Stimulated activated CD8-positive, alpha-beta memory T cell treated with anti-CD3 and anti-CD28 coated beads, Interleukin-7, amount 100 ng/mL, for 48 hours (primary cell): ENCODE data around the gene ENO3.

ENCODE experiments used
- DNase-seq, 2 donors: peaks; one replicate each; pipeline ENCODE4 v3.0.0-alpha.2; 2020; ENCODE audit warnings: low read depth in 1 of 2; ENCODE audit errors: extremely low read depth in 1 of 2

The ENO3 gene

DNA sequence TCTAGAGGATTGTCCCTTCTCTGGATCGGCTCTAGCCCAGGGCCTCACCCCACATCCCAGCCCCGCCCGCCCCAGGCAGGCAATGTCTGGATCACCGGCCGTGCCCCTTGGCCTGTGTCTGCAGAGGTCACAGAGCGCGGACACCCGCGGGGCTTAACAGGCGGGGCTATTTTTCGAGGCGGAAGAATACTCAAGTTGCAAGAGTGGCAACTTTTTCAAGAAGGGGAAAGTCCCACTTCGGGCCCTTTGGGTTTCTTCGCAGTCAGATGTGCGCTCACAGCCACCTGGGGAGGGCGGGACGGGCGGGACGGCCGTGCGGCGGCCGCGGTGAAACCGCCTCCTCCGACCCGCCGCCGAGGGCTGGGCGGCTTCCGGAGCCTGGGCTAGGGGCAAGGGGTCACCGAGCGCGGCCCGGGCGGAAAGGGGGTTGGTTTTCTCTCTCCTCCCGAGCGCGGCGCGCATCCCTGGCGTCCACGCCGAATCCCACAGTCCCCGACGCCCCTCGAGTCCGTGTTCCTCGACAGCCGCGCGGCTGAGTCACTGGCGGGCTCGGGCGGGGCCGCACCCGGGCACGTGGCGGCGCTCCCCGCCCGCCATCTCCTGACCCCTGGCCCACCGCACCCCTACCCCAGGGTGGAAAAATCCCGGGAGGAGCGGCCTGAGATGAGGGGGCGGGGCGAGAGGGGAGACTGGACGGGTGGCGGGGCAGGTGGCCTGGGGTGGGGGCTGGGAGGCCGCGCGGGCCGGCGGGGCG, 1.4 kb upstream of the ENO3 start:
- peak in 1 of 2 donors; percentile 60 for DNase-seq

DNA sequence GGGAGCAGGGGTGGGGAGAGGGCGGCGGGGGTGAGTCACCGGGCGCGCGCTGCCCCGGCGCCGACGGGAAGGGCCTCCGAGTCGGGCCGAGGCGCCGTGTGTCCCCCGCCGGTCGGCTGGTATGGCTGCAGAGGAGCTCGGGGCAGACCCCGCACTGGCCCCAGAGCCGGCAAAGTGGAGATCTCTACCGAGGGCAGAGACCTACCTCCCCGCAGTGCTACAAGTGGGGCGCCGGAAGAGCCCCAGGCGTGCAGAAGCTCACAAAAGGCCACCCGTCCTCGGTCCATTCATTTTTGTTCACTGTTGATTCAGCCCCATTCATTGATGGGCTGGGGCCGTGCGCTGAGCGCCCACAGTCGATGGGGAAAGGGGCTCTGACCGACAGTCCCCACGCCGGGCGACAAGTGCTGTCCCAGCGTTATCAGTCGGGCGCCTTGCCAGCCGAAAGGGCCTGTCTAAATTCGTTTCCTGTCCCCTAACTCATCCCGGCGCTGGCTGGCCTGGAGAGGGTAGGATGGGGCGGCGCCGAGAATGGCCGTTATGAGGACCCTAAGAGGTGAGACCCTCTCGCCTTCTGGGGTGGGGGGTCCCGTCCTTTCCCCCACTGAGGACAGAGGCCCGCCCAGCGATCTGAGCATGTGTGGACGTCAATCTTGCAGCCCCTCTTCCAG, 709 bp upstream of the ENO3 start:
- no peak for DNase-seq

DNA sequence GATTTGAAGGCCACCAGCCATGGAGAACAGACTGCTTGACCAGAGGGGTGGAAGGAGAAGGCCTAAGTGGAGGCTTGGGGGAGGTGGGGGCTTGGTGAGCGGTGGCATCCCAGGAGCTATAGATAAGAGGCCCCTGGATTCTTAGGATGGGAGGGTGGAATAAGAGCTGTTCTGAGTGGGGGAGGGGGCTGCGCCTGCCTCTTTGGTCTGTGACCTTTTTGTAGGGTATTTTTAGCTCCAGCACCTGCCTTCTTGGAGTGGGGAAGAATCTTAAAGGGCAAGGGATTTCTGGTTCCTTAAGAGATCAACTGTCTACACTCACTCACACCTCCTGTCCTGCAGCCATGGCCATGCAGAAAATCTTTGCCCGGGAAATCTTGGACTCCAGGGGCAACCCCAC, 567 bp downstream of the ENO3 start:
- DNase-seq = no peak

DNA sequence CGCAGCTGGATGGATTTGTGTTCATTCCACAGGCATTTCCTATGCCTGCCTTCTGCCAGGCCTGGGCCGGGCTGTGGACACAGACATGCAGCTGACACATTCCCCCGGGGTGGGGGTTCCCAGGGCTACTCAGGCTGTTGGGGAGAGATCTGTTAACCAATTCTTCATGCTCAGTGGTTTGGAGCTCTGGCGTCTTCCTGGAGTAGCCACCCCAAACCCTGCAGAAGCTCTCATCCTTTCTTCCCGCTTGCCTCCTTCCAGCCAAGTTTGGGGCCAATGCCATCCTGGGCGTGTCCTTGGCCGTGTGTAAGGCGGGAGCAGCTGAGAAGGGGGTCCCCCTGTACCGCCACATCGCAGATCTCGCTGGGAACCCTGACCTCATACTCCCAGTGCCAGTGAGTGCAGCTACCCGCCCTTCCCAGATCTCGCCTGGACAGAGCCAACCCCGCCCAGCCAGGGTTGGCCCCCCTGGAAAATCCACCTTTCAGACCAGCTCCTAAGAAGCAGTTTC, 2.6 kb downstream of the ENO3 start:
- no peak for DNase-seq

DNA sequence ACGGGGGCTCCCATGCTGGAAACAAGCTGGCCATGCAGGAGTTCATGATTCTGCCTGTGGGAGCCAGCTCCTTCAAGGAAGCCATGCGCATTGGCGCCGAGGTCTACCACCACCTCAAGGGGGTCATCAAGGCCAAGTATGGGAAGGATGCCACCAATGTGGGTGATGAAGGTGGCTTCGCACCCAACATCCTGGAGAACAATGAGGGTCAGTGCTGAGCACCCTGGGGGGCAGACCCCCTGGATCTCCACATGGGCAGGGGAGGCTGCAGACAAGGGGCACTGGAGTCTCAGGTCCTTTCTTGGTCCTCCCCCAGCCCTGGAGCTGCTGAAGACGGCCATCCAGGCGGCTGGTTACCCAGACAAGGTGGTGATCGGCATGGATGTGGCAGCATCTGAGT, 4.2 kb downstream of the ENO3 start:
- no peak for DNase-seq

DNA sequence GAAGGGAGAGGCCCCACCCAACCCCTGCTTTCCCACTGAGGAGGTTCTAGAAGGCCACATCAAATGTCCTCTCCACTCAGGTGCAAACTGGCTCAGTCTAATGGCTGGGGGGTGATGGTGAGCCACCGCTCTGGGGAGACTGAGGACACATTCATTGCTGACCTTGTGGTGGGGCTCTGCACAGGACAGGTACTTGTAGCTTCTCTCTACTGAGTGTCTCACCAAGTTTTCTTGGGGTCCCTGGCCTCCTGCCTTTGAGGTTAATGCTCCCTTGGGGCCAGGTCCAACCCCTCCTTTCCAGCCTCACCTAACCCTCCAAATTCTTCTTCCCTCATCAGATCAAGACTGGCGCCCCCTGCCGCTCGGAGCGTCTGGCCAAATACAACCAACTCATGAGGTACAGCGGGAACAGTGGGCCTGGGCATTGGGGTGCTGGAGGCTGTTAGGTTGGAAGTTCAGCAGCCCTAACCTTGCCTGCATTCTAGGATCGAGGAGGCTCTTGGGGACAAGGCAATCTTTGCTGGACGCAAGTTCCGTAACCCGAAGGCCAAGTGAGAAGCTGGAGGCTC, 5.7 kb downstream of the ENO3 start:
- DNase-seq = no peak

DNA sequence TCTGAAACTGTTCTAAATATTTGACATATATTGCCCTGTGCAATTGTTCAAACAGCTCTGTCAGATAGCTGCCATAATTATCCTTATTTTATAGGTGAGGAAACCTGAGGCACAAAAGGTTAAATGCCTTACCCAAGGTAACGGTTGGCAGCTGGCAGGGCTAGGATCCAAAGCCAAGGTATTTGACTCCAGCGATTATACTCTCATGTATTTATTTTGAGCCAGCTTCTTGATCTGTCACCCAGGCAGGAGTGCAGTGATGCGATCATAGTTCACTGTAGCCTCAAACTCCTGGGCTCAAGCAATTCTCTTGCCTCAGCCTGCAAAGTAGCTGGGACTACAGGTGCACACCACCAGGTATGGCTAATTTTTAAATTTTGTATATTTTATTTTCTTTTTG, 7.2 kb downstream of the ENO3 start:
- no peak for DNase-seq

DNA sequence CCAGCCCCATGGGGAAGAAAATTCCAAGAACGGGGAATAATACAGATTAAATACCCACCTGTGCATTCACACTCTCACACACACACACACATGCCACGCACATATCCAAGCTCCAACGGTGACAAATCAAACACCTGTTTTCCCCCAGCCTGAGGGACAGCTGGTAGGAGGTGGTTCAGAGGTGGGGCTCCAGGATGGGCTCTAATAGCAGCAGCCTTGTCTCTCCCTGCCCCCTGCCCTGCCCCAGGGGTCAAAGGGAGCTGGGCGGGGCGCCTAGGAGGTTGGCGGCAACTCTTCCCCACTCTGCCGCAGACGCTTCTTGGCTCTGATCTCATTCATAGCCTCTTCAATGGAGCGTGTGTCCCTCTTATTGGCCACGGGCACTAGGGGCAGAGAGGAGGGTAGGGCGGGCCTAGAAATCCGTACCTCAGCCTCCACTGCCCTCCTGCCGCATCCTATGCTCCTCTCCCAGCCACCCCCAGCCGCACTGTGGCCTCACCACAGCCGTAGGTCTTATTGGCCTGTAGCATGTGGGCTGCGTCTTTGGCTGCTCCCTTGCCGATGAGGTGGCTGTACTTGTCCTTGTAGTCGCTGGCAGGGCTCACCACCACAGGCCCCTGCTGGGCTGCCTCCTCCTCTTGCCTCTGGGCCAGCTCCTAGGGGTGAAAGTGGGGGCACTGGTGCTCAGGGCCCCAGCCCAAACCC, 8.5 kb downstream of the ENO3 start:
- no peak for DNase-seq

DNA sequence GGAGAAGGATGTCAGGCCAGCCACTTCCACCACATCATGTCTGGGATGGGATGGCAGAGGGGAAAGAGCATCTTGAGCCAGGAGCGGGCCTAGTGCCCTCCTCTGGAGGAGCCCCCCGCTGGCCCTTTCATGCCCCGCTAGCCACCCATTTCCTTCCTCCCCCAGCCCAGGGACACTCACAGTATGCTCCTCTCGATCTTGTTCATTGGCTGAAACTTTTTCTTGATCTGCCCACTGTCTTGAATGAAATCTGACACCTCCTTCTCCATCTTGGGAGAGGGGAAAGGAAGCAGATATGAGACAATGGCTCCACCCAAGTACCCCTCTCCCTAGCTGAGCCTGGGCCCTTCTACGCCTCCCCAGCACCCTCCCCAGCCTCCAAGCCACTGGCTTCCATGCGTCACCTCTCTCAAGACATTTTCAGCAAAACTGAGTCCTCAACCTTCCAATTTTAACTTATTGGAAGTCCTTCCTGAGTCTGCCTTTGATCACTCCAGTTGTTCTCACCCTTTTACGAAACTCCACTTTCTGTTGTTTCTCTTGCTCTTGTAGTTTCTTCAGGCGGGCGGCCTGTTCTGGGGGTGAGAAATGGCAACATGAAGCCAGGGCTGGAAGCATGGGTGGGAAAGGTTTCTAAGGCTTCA, 9.5 kb downstream of the ENO3 start:
- no peak for DNase-seq

DNA sequence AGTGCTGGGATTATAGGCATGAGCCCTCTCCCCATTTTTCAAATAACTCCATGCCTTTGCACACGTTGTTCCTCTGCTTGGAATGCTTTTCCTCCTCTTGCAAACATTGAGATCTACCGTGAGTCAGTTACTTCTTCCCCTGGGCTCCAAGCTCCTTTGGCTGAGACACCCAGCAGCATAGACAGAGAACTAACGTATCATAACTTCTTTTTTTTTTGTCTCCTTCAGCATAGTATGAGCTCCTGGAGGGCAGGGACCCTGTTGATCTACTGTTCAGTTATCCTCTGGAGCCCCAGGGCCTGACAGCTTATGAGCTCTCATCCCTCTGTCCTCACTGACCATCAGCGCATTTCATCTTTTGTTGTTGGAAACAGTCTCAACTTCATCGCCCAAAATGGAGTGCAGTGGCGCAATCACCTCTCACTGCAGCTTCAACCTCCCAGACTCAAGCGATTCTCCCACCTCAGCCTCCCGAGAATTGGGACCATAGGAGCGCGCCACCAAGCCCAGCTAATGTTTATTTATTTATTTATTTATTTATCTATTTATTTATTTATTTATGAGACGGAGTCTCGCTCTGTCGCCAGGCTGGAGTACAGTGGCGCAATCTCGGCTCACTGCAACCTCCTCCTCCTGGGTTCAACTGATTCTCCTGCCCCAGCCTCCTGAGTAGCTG, 14.5 kb downstream of the ENO3 start:
- DNase-seq = no peak

DNA sequence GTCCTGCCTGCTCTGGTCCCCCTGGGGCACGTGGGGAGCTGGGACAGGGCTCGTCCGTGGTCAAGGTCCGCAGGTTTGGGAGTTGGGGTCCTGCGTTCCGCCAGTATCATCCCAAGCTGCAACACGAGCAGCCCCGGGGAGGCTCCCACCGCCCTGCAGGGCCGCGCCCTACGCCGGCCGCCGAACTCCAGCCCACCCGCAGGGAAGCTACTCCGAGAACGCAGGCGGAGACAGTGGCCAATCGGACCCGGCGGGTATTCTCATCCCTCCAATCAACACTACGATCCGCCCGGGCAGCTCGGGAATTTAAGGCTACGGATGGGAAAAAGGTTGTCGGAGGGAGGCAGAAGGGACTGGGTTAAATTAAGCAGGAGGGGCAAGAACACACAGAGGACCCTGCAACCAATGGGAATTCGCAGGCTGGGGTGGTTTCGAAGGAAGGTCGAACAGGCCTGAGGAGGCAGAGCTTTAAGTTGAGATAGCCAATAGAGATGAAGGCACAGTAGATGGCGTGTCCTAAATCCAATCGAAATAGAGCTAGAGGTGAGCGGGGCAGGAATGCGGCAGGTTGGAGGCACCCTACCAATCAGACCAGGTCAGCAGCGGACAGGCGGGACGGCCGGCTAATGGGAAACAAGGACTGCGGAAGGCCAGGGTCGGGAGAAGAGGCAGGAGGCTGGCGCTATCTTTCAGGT, 16.1 kb downstream of the ENO3 start:
- peak; percentile 80 to 92 for DNase-seq

DNA sequence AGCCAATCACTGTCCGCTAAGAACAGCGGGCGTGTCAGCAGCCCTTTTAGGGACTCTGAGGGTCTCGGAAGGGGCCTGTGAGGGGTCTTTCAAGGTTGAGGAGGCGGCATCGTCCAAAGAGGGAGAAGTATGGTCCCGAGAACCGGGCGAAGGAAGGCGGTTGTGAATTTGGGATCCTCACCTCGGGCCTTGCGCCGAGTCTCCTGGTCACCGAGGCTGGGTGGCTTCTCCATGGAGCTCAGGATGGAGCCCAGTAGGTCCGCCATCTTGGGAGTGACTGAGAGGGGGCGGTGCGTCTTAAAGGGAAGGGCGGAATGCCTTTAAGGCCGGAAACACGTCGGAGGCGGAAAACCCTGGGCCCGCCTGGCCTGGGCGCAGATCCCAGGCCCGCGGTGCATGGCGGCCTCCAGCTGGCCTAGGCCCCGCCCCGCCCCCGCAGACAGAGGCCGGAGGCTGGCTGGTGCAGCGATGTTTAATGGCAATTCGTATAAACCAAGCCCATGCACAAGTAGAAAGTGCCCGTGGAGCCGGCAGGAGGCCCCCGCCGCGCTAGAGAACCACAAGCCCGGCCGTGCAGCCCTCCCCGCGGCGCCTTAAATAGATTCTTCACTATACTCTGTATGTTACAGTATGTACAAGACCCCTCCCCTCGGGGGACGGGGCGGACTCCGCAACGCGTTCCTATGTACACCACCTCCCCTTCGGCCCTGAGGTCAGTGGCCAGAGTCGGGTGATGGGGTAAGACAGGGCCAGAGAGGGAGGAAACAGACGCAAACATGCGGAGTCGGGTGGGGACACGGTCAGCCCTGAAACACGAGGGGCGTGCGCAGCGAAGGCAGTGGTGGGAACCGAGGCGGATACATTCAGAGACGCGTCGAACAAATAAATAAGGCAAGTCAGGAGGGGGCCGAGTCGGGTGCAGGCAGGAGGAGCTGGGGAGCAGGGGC, 16.9 kb downstream of the ENO3 start, which contains the start of gene SPAG7:
Gene SPAG7, minus strand, starts transcription at position 279 of the 947 bp plus-strand sequence. Its CDS starts 13 bp downstream, at position 266.
- peak; percentile 83 to 87 for DNase-seq

DNA sequence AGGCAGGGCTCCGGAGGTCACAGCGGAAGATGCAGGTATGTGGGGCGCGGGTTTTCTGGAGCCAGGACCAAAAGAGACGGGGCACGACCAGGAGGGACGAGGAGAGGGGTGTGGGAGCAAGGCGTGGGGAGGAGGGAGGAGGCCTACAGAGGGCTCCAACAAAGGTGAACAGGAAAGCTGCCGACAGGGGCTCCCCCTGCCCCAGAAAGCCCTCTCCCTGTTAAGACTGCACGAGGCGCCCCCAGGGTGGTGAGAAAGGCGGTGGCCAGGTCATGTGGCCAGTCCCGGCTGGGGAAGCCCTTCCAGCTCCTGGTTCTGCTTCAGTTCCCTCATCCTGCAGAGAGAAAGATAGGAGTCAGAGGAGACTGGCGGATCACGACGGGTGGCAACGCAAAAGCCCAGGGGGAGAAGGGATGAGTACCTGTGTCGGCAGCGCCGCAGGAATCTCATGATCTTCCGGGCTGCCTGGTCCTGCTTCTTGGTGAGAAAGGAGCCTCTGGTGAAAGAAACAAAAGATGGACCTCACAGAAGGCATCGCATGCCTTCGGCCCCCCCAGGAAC, 17.6 kb downstream of the ENO3 start:
- DNase-seq = peak; percentile 16 to 29

DNA sequence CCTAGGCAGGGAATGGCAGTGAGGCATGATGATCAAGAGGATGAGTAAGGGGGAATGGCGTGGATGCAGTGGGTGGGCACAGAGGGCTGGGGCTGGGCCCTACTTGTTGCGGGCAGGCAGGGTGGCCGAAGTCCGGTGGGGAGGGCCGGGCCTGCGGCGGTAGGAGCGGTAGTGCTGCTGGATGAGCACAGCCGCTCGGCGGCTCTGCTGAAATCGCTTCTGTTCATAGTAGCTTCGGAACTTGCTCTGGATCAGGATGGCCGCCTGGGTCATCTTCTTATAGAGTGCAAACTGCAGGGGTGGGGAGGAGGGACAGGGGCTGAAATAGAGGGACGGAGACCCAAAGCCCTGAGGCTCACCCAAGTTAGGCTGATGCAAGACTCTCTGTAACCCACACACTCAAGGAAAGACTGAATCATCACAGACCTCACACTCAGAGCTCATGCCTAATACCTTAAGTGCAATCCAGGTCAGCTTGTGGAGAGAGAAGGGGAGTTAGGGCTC, 18.2 kb downstream of the ENO3 start:
- peak; percentile 37 to 52 for DNase-seq

DNA sequence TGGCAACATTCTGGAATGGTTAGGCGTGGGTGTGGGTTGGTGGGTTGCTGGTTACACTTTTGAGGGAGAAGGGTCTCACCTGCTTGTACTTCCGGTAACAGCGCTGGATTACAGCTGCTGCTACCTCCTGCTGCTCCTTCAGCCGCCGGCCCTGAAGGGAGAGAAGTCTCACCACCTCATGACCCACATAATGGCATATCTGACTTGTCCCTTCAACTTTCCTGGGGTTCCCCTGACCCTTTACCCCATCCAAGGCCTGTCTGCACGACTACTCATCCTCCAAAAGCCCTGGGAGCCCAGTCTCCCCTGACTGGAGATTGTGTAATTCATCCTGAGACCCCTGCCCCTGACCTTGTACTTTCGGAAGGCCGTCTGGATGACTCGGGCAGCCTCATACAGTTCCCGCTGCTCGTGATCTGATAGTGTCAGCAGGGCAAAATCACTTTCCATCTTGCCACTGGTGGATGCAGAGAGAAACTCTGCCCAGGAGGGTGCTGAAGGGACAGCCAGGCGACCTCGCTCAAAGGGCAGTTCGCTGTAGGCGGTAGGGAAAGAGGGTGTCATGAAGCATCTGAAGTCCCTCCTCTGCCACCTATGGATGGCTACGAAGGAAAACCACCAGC, 18.7 kb downstream of the ENO3 start:
- peak in 1 of 2 donors; percentile 43 for DNase-seq

DNA sequence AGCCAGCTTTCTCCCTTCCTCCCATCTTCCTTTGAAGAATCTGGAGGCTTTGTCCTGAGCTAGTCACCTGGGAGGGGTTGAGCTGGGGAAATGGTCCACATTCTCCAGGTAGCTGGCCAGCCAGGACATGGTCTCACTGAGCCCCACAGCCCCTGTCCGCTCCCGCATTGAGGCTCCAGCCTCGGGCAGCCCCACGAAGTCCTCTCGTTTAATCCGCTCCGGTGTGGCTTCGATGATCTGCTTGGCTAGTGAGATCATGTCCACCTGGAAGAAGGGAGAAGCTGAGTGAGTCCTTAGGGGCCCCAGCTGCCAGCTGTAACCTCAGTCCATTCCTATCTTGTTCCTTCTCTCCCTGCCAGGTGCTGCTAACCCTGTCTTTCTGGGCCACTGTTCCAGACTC, 19.4 kb downstream of the ENO3 start:
- DNase-seq = no peak

DNA sequence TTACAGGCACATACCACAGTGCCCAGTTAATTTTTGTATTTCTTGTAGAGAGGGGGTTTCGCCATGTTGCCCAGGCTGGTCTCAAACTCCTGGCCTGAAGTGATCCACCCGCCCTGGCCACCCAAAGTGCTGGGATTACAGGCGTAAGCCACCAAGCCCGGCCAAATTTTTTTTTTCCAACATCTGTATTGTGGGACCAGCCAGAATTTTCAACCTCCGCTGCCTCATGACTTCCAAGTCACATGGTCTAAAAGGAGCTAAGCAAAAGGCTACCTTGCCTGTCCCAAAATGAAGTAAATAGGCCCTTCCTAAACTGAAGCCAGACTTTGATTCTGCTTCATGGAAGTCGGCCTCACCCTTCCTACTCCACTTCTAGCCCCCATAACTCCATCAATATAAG, 20.9 kb downstream of the ENO3 start:
- DNase-seq = no peak

DNA sequence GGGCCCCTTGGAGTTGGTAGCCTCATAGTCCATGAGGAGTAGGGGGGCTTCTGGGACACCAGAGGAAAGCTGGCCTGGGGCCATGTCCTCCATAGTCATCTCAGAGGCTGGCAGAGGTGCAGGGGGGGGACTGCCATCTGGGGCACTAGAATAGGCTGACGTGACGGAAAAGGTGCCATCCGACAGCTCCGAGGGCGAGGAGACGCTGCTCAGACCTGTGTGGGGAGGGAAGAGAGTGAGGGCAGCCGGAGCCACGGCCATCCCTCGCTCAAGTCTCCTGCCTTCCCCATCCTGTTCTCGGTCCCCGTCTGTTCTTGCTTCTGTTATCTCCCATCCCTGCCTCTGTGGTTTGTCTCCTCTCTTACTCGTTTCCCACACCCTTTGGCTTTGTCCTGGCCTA, 21.4 kb downstream of the ENO3 start:
- no peak for DNase-seq
